ENCODE results near the gene SUMF2.

DNA sequence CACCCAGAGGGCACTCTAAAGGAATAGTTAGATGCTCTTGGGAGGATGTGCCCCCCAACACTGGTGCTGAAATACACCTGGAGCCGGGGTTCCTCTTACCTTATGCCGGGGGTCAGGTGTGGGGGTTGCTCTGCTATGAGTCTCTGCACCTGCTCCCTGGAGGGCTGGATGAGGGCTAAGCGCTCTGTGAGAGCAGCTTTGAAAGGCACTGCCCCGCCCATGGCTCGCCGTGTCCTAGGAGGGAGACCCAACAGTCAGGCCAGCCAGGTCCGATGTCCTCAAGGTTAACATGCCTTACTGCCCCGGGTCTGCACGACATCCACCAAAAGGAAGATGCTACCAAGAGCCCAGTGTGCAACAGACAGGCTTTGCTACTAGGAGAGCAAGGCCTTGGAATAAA is 44.6 kb upstream of the SUMF2 start:
- TF ChIP-seq, protein P1, sequence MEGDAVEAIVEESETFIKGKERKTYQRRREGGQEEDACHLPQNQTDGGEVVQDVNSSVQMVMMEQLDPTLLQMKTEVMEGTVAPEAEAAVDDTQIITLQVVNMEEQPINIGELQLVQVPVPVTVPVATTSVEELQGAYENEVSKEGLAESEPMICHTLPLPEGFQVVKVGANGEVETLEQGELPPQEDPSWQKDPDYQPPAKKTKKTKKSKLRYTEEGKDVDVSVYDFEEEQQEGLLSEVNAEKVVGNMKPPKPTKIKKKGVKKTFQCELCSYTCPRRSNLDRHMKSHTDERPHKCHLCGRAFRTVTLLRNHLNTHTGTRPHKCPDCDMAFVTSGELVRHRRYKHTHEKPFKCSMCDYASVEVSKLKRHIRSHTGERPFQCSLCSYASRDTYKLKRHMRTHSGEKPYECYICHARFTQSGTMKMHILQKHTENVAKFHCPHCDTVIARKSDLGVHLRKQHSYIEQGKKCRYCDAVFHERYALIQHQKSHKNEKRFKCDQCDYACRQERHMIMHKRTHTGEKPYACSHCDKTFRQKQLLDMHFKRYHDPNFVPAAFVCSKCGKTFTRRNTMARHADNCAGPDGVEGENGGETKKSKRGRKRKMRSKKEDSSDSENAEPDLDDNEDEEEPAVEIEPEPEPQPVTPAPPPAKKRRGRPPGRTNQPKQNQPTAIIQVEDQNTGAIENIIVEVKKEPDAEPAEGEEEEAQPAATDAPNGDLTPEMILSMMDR (IDR thresholded peaks at IDR 0.05): no peak
- no peak for TF ChIP-seq POLR2A (IDR thresholded peaks at IDR 0.05)
- no peak for TF ChIP-seq POLR2AphosphoS5 (IDR thresholded peaks at IDR 0.05)
- no peak for TF ChIP-seq EP300 (IDR thresholded peaks at IDR 0.05)

Measured in suprapubic skin (tissue), 4 donors.